ENCODE results near the gene DACT2.

DACT2 gene

DNA sequence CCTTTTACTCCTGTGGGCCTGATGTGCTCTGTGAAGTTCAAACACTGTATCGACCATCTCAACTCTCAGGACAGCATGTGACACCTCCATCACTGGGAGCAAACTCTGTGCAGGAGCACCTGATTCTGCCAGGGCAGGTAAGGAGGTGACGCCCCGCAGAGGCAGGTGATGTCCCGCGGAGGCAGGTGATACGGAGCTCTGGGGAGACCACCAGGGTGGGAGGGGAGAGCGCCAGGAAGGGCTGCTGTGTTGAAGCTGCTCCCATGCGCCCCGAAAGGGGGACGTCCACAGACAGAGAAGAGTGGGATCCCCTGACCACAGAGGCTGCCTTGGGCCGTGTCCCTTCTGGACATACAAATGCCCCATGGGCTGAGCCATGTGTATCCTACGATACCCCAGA lies 58.3 kb downstream of the DACT2 start:
- no peak for DNase-seq

GRCh38 chr6:168260420-168260987 lies 59.1 kb downstream of the DACT2 start:
- DNase-seq: no peak

DNA sequence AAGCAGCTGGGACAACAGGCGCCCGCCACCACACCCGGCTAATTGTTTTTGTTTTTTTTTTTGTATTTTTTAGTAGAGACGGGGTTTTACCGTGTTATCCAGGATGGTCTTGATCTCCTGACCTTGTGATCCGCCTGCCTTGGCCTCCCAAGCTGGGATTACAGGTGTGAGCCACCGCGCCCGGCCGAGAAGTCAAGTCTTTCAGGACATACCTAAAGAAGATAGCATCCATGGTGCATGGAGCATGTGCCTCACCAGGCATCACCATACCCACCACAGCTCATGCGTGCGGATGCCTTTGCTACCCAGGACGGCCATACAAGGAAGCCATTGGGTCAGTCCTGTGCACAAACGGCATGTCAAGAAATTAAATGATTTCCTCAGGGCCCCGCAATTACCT lies 60.8 kb downstream of the DACT2 start:
- no peak for DNase-seq

GRCh38 chr6:168256940-168257339 lies 62.6 kb downstream of the DACT2 start:
- no peak for DNase-seq
